ENCODE measurements around the gene NME7.
"Not testable (repeated sequence)": the region's sequence is repeated elsewhere in the genome, so short reads cannot be mapped to it uniquely, and the experiment has no call there.

The NME7 gene

DNA sequence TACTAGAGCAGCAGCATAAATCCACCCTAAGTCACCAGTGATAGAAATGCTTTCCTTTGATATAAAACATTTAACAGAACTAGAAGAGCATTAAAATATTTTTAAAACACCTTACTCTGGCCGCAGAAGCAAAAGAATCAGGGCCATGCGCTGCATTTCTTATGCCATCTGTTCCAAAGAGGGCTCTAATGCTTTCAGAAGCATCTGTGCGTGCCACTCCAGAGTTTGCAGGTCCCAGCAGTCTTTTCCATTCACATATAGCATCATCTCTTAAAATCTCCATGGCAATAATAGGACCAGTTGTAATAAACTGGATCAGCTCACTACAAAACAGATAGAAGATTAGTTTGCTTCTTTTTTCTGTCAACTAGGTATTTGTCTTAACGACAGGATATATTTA is 69.2 kb downstream of the NME7 start:
- DNase-seq, result no peak

DNA sequence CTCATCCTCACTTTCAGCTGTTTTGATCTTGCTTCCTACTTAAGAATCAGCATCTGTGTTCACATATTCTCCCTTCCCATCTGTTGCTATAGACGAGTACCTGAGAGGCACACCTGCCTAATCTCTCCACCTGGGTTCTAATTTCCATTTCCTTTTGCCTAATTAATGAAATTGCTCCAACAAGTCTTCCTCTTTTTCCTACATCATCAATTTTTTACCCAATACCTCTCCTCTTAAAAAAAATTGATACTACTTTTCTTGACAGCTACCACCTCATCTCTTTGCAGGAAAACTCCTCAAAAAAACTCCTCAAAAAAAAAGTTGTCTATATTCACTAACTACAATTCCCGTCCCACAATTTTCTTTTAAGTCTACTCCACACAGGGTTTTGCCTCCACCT is 71.8 kb downstream of the NME7 start:
- DNase-seq, result no peak

DNA sequence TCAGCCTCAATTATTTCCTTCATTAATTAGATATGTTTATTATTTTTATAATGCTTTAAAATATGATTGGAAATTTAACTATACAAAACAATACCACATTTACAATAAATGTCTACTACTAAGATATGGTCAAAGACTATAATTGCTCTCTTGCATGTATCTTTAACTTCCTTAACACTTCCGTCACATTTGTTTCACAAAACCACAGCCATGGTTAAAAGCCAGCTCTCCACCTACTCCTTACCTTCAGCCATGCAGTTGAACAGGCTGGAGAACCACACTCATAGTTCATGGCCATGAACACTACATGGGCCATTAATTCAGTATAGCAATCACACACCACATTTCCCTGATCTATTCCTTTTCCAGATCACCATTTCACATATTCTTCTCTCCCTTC is 72.2 kb downstream of the NME7 start:
- no peak for DNase-seq

DNA sequence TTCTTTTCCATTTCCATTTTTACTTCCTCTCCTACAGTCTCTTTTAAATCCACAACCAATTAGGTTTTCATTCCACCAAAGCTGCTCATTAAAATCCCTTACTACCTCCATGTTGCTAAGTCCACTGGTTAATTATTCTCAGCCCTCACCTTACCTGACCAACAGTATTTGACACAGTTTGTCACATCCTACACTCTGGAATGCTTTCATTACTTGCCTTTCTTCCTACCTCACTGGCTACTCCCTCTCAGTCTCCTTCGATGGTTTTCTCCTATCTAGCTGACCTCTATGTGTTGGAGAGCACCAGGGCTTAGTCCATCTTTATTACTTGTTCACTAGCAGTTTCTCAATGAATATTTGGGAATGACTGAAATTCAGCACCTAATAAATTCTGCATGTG is 78.6 kb downstream of the NME7 start:
- no peak for DNase-seq

DNA sequence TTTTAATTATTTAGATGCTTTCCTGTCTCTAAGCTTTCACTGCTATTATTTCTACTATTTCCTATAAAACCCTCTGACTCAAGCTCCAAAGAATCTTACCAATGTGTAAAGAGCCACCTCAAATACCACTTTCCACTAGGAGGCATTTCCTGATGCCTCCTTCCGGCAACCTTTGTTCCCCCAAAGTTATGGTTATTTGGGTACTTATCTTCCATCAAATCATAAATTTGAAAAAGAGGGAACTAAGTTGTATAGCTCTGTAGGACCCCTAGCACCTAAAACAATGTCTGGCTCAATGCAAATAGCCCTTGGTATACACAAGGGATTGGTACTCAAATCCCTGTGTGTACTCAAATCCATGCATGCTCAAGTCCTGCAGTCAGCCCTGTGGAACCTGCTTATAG is 79.6 kb downstream of the NME7 start:
- DNase-seq, result no peak

DNA sequence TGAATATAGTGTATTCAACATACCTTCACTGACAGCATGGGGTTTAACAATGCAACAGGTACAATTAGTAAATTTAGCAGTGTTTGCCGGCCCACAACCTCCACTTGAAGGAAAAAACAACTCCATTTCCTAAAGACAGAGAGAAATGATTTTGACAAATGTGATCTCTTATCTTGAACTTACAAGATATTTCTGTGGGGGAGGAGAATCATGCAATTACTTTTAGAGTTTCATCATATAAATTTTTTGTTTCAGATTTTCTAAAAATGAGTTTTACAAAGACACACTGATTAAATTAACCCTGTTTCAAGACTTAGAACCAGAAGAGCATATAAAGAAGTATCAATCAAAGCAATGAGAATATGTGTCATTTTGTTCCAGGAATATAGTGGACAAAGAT is 80.3 kb downstream of the NME7 start:
- no peak for DNase-seq

DNA sequence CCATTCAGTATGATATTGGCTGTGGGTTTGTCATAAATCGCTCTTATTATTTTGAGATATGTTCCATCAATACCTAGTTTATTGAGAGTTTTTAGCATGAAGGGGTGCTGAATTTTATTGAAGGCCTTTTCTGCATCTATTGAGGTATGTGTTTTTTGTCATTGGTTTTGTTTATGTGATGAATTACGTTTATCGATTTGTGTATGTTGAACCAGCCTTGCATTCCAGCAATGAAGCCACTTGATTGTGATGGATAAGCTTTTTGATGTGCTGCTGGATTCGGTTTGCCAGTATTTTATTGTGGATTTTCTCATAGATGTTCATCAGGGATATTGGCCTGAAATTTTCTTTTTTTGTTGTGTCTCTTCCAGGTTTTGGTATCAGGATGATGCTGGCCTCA is 86.0 kb downstream of the NME7 start:
- not testable (repeated sequence) for DNase-seq

DNA sequence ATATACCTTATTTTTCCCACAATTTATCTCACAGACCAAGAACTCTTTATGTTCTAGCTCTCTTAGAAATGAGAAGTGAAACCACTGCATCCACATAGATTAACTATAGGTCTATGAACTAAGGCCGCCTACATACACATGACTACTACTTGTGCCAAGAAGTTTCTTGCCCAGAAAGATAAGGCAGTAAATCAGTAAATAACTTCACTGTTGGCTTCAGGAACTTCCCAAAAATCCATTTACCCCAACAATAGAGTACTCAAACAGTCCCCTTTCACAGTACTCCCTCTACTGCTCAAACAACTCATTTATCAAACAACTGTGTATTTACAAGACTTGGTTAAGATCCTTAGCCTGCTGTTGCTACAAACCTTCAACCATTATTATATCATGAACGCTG is 96.5 kb downstream of the NME7 start:
- DNase-seq, result no peak

DNA sequence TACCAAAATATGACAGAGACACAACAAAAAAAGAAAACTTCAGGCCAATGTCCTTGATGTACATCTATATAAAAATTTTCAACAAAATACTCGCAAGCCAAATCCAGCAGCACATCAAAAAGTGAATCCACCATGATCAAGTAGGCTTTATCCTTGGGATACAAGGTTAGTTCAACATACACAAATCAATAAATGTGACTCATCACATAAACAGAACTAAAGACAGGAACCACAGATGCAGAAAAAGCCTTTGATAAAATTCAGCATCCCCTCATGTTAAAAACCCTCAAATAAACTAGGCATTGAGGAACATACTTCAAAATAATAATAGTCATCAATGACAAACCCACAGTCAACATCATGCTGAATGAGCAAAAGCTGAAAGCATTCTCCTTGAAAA is 101.5 kb downstream of the NME7 start:
- DNase-seq, result no peak

DNA sequence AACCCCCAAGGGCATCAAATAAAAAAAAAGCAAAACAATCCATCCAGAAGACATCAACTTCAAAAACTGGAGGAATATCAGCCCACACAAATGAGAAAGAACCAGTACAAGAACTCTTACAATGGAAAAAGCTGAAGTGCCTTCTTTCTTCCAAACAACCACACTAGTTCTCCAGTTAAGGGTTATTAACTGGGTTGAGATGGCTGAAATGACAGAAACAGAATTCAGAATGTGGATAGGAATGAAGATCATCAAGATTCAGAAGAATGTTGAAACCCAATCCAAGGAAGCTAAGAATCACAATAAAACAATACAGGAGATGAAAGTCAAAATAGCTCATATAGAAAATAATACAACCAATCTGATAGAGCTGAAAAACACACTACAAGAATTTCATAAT is 104.5 kb downstream of the NME7 start:
- DNase-seq, result no peak

DNA sequence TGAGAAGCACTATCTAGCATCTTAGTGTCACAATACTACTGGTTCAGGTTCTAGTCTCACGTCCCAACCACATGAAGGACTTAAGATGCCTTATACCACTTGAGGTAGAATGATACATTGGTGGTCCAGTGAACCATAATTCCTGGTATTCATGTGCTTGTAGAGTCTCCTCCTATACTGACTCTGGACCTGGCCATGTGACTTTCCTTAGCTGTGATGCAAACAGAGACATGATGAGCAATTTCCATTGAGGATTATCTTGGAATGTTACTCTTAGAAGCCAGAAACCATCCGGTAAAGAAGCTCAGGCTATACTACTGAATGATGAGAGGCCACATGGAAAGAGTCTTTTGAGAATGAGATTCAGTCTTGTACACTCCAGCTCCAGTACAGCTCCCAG is 105.7 kb downstream of the NME7 start:
- DNase-seq, result no peak

DNA sequence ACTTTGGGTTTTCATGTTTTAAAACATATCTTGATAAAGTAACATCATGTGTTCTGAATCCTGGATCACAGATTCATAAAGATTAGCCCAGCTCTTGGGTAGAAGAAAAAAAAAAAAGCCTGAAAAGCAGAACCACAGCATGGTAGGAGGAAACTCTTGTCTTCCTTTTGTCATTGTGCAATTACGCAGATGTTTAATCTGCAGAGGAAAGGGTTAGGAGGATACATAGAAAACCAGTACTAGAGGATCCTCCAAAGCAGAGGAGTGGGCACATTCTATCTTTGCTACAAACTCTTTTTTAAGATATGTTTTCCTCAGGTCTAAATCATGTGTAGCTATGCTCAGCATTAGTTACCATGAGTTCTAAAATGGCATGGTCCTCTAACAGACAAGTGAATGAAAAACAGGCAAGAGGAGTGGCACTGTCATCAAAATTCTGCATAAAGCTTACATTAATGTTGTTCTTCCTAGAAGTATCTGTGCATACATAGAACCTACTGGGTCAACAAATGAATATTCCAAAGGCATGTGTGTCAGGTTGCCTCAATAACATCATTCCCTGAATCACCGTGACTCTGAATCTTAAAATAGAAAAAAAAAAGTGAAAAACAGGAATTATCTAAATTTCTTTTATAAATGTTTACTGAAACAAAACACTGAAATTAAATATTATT is 107.0 kb downstream of the NME7 start:
- no peak for DNase-seq

DNA sequence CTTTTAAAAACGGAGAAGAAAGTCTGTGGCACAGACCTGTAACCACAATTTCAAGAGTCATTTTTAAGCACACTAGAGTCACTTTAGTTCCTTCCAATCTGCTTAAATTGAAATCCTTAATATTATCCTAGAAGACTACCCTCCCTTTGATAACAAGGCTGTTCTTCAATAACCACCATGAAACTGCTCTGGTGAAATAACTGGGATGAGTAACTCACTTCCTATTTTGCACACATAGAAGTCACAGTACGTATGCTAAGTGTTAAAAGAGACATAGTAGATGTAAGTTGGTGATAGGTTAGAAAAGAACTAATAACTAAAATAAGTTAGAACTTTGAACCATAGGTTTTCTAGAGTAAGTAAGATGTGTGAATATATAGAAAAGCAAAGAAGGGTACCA is 107.8 kb downstream of the NME7 start:
- no peak for DNase-seq

DNA sequence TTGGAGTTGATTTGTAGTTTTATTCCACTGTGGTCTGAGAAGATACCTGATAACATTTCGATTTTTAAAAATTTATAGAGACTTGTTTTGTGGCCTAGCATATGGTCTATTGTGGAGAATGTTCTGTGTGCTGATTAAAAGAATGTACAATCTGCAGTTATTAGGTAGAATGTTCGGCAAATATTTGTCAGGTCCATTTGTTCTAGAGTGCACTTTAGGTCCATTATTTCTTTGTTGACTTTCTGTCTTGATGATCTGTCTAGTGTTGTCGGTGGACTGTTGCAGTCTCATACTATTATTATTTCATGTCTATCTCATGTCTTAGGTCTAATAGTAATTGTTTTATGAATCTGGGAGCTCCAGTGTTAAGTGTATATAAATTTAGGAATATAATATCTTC is 116.8 kb downstream of the NME7 start:
- DNase-seq, result no peak

DNA sequence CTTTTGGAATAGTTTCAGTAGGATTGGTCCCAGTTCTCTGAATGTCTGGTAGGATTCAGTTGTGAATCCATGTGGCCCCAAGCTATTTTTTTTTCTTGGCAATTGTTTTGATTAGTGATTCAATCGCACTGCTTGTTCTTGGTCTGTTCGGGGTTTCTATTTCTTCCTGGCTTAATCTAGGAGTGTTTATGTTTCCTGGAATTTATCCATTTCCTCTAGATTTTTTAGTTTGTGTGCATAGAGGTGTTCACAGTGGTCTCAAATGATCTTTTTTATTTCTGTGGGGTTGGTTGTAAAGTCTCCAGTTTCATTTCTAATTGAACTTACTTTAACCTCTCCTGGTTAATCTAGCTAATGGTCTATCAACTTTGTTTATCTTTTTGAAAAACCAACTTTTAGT is 117.6 kb downstream of the NME7 start:
- no peak for DNase-seq

DNA sequence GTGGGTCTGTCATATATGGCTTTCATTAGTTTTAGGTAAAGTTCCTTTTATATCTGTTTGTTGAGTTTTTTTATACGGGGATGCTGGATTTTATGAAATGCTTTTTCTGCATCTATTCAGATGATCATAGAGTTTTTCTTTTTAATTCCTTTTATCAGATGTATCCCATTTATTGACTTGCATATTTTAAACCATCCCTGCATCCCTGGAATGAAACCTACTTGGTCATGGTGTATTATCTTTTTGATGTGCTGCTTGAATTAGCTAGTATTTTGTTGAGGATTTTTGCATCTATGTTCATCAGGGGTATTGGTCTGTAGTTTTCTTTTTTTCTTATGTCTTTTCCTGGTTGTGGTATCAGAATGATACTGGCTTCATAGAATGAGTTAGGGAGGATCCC is 118.0 kb downstream of the NME7 start:
- no peak for DNase-seq

DNA sequence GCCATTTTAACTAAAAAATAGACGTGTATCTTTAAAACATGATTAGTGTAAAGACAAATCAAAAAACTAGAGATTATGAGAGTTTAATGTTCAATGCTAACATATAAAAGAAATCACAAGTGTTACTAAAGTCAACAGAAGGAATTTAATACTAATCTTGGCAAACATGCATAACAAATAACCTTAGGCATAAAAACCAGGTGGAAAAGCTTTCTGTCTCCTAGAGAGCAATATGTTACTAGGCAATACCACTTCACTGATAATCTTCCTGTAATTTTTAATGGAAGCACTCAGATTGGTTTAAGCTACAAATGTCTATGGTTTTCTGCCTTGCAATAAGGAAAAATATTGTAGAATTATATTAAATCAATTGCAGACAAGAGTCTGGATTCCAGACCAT is 121.9 kb downstream of the NME7 start:
- no peak for DNase-seq

DNA sequence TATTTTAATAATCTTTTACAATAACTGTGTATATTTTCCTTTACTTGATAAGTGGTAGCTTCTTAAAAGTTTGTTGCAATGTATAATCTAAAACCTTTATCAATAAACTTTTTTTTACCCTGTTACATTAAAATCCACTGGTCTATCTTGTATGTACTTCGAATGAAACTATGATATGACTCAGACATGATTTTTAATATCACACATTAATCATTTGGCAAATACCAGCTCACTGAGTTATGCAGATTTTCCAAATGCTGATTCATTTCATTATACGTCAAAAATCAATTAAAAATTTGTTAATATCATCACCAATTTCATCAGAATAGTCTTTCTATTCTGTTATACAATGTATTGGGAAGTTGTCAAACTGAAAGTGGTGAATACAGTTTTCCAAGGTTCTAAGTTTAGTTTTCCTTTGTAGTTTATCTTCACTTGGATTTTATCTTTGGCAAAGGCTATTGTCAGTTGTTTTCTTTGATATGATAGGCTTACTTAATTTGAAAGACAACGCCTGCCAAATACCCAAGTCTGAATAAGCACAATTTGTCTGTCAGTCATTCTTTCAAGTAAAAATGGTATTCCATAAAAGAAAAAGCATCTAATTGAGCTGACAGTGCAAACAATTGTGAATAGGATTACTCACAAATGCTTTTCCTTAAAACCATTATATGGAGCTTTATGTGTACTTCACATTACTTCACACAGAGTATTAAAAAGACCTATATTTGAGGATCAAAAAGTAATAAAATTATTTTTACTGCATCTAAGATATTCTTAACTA is 127.0 kb downstream of the NME7 start:
- no peak for DNase-seq

DNA sequence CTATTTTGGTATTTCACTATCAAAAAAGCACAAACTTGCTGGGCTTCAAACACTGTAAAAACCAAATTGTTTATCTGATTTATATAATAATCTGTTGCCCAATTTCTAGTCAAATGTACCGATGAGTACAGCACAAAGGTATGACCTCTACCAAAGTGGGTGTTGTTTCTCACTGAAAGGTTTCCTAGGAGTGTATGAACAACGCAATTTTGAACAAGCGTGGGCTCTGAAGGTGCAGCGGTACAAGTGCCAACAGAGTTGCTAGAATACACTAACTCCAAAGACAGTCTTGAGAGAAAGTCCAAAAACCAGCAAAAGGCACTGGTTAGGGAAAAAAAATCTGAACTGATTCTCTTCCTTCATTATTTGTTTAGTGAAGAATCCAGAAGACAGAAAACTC is 130.7 kb downstream of the NME7 start:
- DNase-seq, result no peak

DNA sequence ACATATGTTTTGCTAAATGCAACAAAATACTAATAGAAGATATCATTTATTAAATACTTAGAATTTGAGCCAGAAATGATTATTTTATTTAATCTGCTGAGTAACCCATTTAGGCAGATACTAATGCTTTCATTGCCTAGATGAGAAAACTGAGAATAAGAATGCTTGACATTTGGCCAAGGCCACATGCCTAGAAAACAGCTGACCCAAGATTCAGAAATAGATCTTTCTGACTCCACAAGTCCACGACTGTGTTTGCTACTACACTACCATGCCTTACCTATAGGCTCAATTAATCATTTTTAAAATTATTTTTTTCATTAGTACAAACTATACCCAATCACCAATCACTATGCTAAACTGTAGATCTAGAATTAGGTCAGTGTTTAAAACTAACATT is 131.5 kb downstream of the NME7 start:
- DNase-seq, result no peak

DNA sequence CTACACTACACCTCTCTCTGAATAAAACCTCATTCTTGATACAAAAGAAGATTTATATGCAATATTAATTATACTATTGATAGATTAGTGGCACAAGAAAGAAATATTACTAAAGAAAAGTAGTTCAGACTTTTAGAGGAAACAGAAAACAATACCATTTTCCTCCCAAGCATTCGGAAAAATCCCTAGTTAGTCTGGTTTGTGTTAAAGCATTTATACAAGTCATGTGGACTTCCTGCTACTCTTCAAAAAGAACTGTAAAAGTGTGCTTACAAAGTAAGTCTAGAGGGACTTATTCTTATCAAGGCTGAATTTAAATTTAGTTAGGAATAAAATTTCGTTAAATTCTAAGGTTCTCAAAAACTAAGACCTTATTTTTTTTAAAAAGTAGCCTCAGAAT is 132.0 kb downstream of the NME7 start:
- no peak for DNase-seq

DNA sequence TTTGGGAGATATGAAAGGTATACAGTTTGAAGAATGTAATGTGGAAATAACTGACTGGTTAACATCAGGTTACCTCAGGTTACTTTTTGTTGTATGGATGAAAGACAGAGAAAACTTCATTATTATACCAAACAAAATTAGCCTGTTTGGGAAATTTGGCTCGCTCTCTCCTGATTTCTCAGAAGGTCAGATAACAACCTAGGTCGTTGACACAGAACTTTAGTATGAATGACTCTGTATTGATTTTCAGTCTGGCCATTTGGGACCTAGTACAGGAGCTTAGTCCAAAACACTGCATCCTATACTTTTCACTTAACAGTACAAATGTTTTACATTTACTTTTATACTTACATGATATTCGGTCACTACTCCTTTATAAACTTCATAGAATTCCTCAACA is 132.8 kb downstream of the NME7 start:
- no peak for DNase-seq

DNA sequence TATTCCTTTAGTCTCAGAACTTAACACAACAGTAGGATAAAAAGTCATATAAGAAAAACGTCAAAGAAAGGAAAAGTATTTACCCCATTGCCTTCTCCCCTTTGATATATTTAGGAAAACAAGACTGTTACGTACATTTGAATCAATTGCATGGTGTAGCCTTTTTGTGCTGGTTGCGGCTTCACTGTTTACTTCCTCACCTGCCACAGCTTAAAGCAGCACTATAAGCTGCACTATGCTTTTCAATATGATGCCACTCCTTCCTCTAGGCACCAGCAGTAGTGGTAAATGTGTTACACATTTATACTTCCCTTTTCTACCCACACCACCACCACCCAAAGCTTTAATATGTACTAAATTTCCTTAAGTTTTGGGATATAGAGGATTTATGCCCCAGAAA is 150.0 kb downstream of the NME7 start:
- DNase-seq, result no peak

DNA sequence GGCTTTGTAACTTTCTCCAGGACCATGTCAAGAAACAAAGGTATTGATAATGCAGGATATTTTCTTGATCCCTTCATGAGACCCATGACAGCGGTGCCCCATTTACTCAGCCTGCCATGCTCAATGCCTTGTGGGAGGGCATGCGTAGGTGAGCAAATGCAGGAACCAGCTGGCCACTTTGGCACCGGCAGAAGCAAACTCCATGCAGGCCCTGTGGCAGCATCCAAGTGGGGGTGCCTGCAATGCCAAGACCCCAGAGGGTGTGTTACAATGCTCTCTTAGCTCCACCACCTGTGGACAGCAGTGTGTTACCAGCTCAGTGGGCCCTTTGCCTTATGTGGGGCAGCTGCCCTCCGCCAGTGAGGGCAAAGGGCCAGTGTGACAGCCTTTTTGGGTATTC is 153.0 kb downstream of the NME7 start:
- DNase-seq, result no peak

DNA sequence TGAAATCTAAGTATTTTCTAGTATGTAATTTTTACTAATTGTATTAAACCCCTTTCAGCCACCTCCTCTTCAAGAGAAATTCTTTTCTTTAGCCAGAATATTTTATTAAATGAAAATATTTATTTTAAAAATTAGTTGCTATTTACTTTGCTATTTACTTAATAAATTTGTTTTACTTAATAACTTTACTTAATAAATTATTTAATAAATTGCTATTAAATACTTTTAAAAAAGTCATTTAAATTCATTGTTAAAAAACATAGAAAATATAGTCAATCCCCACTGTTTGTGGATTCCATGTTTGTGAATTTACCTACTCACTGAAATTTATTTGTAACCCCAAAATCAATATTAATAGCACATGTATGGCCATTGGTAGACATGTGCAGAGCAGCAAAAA is 155.5 kb downstream of the NME7 start:
- DNase-seq, result no peak
